ENCODE measurements around the gene SRGAP3. TPM values are rescaled to one million over a fixed set of nuclear protein-coding genes. Genes with fewer than 3 reads are reported as not detected.
A peak's percentile ranks its signal among the peaks of the same experiment; 100 is the strongest.

Gene SRGAP3
- total RNA-seq, 8 experiments from 2014 or later, result 24.3 to 77.7 (median 51.0) TPM

DNA sequence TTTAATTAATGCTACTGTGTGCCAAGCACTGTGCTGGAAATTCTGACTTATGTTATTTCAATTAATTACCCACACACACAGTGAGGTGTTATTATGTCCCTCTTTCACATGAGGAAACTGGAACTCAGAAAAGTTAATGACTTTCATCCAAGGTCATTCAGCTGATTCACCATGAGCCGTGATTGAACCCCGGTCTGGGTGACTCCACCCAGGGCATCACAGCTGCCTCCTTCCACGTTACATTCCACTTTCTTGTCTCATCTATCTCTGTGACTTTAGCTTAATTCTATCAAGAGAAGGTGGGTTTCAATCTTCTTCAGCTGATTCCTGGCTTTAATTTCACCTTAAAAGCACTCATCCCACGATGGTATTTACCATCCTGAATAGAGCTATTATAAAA, 16.3 kb downstream of the SRGAP3 start:
- WGBS, 10 experiments, result 25 to 96% (median 81%) methylated on average over 1 to 4 of the region's 4 CpGs; no CpG with 5 or more reads in 1 of the 10 experiments
- no peak for ATAC-seq (replicated peaks in 6 of 8)

DNA sequence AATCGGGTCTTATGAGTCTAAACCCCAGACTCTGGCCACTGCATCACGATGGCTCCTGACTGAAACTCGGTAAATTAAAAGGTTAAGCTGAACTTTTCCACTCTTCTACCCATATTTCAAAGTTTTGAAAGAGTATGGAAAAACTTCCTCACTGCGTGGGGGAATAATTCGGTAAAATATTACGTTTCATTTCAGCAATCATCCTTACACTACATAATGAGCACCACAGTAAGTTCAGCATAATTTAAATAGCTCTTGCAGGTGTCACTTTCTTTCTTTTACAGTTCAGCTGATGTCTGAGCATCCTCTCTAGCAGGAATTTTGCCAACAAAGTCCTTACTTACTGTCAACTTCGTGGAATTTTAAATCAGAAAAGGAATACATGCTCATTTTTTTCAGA, 17.5 kb downstream of the SRGAP3 start:
- Histone ChIP-seq H3K4me1 (replicated peaks in 1 of 2) (peaks cover 30 to 49% of the 10 kb centered on the region in 2 donors), H3K4me3 (no peak overlapping the region), H3K27ac (peak overlapping the region in 1 of 2 donors; percentile 18)
- 64 to 100% (median 72%) methylated on average over 1 to 7 of the region's 7 CpGs for WGBS, 10 experiments
- in situ Hi-C loops (cut with MboI; ENCODE audit: low pct_unique_long_range_greater_than_20kb in 2 of 9, low sequenced_read_pairs in 9 of 9, unreplicated experiment in 9 of 9), result loop anchor here in 1 of 9 experiments (25.0 kb wide), 1 partner anchor 95 kb away; no protein-coding TSS in a partner anchor
- ATAC-seq (replicated peaks in 6 of 8), result peak in 1 of 8 experiments; percentile 7

More for the DNA sequence above, 16.3 kb downstream of the SRGAP3 start:
- no peak overlapping the region for H3K27ac ChIP-seq
- in situ Hi-C loops (cut with MboI; ENCODE audit: low pct_unique_long_range_greater_than_20kb in 2 of 9, low sequenced_read_pairs in 9 of 9, unreplicated experiment in 9 of 9), result loop anchor here in 1 of 9 experiments (25.0 kb wide), 1 partner anchor 96 kb away; no protein-coding TSS in a partner anchor
- H3K4me1 ChIP-seq (replicated peaks in 1 of 2), result peaks cover 31 to 54% of the 10 kb centered on the region in 2 donors
- H3K4me3 ChIP-seq, result no peak overlapping the region

DNA sequence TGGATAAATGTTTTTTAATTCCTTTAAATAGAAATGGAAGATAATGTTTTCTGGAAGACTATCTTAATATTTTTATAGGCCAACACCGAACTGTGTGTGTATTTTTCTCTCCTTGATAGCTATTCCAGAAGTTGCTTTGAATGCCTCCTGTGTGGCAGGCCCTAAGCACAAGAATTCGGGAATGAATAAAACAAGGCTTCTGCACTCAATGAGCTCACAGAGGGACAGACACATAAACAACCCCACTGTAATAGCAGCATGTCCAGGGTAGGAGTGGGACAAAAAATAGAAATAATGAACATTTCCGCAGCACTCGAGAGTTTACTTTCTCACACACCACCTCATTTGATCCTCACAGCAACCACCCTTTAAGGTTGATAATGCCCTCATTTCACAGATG, 18.0 kb downstream of the SRGAP3 start:
- ATAC-seq (replicated peaks in 6 of 8), result peak in 3 of 8 experiments; percentile 53 to 77 (median 64)
- Histone ChIP-seq H3K4me3 (no peak overlapping the region), H3K4me1 (replicated peaks in 1 of 2) (peaks cover 33 to 51% of the 10 kb centered on the region in 2 donors), H3K27ac (peak overlapping the region in 1 of 2 donors; percentile 18)
- in situ Hi-C loops (cut with MboI; ENCODE audit: low pct_unique_long_range_greater_than_20kb in 2 of 9, low sequenced_read_pairs in 9 of 9, unreplicated experiment in 9 of 9), result loop anchor here in 1 of 9 experiments (25.0 kb wide), 1 partner anchor 94 kb away; no protein-coding TSS in a partner anchor
- 21 to 100% (median 41%) methylated on average over 1 to 4 of the region's 4 CpGs; no CpG with 5 or more reads in 1 of the 10 experiments for WGBS, 10 experiments

GRCh38 chr3:9231006-9231405, 18.4 kb downstream of the SRGAP3 start:
- WGBS, 10 experiments, result 7 to 70% (median 22%) methylated on average over 1 to 6 of the region's 6 CpGs; no CpG with 5 or more reads in 2 of the 10 experiments
- Histone ChIP-seq H3K4me3 (no peak overlapping the region), H3K27ac (peak overlapping the region in 1 of 2 donors; percentile 21), H3K4me1 (replicated peaks in 1 of 2) (peaks cover 37 to 55% of the 10 kb centered on the region in 2 donors)
- in situ Hi-C loops (cut with MboI; ENCODE audit: low pct_unique_long_range_greater_than_20kb in 2 of 9, low sequenced_read_pairs in 9 of 9, unreplicated experiment in 9 of 9), result loop anchor here in 1 of 9 experiments (25.0 kb wide), 1 partner anchor 94 kb away; no protein-coding TSS in a partner anchor
- ATAC-seq (replicated peaks in 6 of 8), result peak in 4 of 8 experiments; percentile 28 to 74 (median 61)

- H3K4me3 ChIP-seq, result no peak overlapping the region
- peak overlapping the region in 1 of 2 donors; percentile 21 for H3K27ac ChIP-seq
- peaks cover 42 to 60% of the 10 kb centered on the region in 2 donors for H3K4me1 ChIP-seq (replicated peaks in 1 of 2)
- 0 to 92% (median 69%) methylated on average over 1 to 7 of the region's 8 CpGs for WGBS, 10 experiments
- peak in 5 of 8 experiments; percentile 52 to 74 (median 66) for ATAC-seq (replicated peaks in 6 of 8)
- in situ Hi-C loops (cut with MboI; ENCODE audit: low pct_unique_long_range_greater_than_20kb in 2 of 9, low sequenced_read_pairs in 9 of 9, unreplicated experiment in 9 of 9), result loop anchor here in 1 of 9 experiments (25.0 kb wide), 1 partner anchor 93 kb away; no protein-coding TSS in a partner anchor
Observed at GRCh38 chr3:9230596-9230995, 18.9 kb downstream of the SRGAP3 start.

GRCh38 chr3:9229879-9230278, 19.6 kb downstream of the SRGAP3 start:
- no peak overlapping the region for H3K27ac ChIP-seq
- ATAC-seq (replicated peaks in 6 of 8), result no peak
- in situ Hi-C loops (cut with MboI; ENCODE audit: low pct_unique_long_range_greater_than_20kb in 2 of 9, low sequenced_read_pairs in 9 of 9, unreplicated experiment in 9 of 9), result loop anchor here in 1 of 9 experiments (25.0 kb wide), 1 partner anchor 93 kb away; no protein-coding TSS in a partner anchor
- peaks cover 47 to 65% of the 10 kb centered on the region in 2 donors for H3K4me1 ChIP-seq (replicated peaks in 1 of 2)
- H3K4me3 ChIP-seq, result no peak overlapping the region
- WGBS, 10 experiments, result 71 to 100% (median 91%) methylated on average over 2 to 6 of the region's 7 CpGs; no CpG with 5 or more reads in 1 of the 10 experiments

GRCh38 chr3:9229325-9229724, 20.1 kb downstream of the SRGAP3 start:
- WGBS, 10 experiments, result 49 to 100% (median 92%) methylated on average over 1 to 4 of the region's 7 CpGs; no CpG with 5 or more reads in 6 of the 10 experiments
- in situ Hi-C loops (cut with MboI; ENCODE audit: low pct_unique_long_range_greater_than_20kb in 2 of 9, low sequenced_read_pairs in 9 of 9, unreplicated experiment in 9 of 9), result loop anchor here in 1 of 9 experiments (25.0 kb wide), 1 partner anchor 92 kb away; no protein-coding TSS in a partner anchor
- Histone ChIP-seq H3K4me1 (replicated peaks in 1 of 2) (peaks cover 48 to 64% of the 10 kb centered on the region in 2 donors), H3K27ac (no peak overlapping the region), H3K4me3 (no peak overlapping the region)
- no peak for ATAC-seq (replicated peaks in 6 of 8)

GRCh38 chr3:9226326-9226725, 23.1 kb downstream of the SRGAP3 start:
- peaks cover 52 to 63% of the 10 kb centered on the region in 2 donors for H3K4me1 ChIP-seq (replicated peaks in 1 of 2)
- no peak overlapping the region for H3K27ac ChIP-seq
- 10 to 70% (median 38%) methylated on average over 2 to 4 of the region's 4 CpGs; no CpG with 5 or more reads in 2 of the 10 experiments for WGBS, 10 experiments
- no peak overlapping the region for H3K4me3 ChIP-seq
- in situ Hi-C loops (cut with MboI; ENCODE audit: low pct_unique_long_range_greater_than_20kb in 2 of 9, low sequenced_read_pairs in 9 of 9, unreplicated experiment in 9 of 9), result loop anchor here in 1 of 9 experiments (25.0 kb wide), 1 partner anchor 89 kb away; no protein-coding TSS in a partner anchor
- peak in 1 of 8 experiments; percentile 51 for ATAC-seq (replicated peaks in 6 of 8)

- Histone ChIP-seq H3K4me3 (no peak overlapping the region), H3K27ac (no peak overlapping the region), H3K4me1 (replicated peaks in 1 of 2) (peaks cover 41 to 54% of the 10 kb centered on the region in 2 donors)
- WGBS, 10 experiments, result 100% methylated on average over 1 of the region's 1 CpG; no CpG with 5 or more reads in 9 of the 10 experiments
- no peak for ATAC-seq (replicated peaks in 6 of 8)
- in situ Hi-C loops (cut with MboI; ENCODE audit: low pct_unique_long_range_greater_than_20kb in 2 of 9, low sequenced_read_pairs in 9 of 9, unreplicated experiment in 9 of 9), result loop anchor here in 1 of 9 experiments (25.0 kb wide), 1 partner anchor 88 kb away; no protein-coding TSS in a partner anchor
Observed at GRCh38 chr3:9225268-9225667, 24.2 kb downstream of the SRGAP3 start.

DNA sequence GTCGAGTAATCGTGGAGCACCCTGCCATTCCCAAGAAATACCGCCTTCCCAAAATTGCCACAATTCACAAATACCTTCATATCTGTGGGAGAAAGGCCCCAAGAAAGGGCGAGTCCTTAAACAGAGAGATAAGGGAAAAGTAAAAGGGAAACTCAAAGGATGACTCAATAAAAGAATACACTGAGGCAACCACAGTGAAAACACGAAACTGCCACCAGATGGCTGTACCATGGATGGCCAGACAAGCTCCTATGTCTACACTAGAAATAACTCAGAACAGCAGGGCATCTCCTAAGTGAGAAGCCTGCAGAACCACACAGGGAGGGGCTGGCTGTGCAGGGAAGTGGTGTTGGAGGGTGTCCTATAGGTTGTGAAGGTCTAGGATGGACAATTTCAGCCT, 25.0 kb downstream of the SRGAP3 start:
- WGBS, 10 experiments, result 48 to 100% (median 100%) methylated on average over 1 to 4 of the region's 5 CpGs; no CpG with 5 or more reads in 3 of the 10 experiments
- Histone ChIP-seq H3K27ac (no peak overlapping the region), H3K4me1 (replicated peaks in 1 of 2) (peaks cover 37 to 54% of the 10 kb centered on the region in 2 donors), H3K4me3 (no peak overlapping the region)
- ATAC-seq (replicated peaks in 6 of 8), result peak in 1 of 8 experiments; percentile 59
- in situ Hi-C loops (cut with MboI; ENCODE audit: low pct_unique_long_range_greater_than_20kb in 2 of 9, low sequenced_read_pairs in 9 of 9, unreplicated experiment in 9 of 9), result no loop called here

GRCh38 chr3:9223672-9224071, 25.8 kb downstream of the SRGAP3 start:
- 50 to 100% (median 80%) methylated on average over 1 to 4 of the region's 6 CpGs; no CpG with 5 or more reads in 3 of the 10 experiments for WGBS, 10 experiments
- Histone ChIP-seq H3K4me3 (no peak overlapping the region), H3K4me1 (replicated peaks in 1 of 2) (peaks cover 37 to 54% of the 10 kb centered on the region in 2 donors), H3K27ac (no peak overlapping the region)
- peak in 4 of 8 experiments; percentile 17 to 61 (median 33) for ATAC-seq (replicated peaks in 6 of 8)
- in situ Hi-C loops (cut with MboI; ENCODE audit: low pct_unique_long_range_greater_than_20kb in 2 of 9, low sequenced_read_pairs in 9 of 9, unreplicated experiment in 9 of 9), result no loop called here

DNA sequence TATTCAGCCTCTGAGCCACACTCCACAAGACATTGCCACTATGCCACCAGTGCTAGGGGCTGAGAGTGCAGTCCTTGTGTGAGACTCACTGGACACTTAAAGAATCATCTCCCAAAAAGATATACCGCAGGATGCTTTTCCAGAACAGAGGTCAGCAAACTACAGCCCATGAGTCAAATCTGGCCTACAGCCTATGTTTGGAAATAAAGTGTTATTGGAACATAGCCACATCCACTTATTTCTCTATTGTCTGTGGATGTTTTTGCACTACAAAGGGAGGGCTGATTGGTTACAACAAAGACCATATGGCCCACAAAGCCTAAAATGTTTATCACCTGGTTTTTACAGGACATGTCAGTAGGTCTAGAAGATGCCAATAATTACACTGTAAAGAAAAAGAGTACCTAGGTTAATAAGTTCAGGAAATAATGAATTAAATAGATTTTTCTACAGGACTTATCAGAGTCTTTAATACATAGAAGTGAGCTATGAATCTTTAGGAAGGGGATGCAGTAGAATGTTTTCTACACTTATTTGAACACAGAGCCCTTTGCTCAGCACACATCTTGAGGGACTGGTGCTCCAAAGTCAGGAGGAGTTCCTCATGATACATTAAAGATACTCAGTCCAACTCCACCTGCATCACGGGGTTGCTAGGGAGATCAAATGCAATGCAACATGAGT, 26.3 kb downstream of the SRGAP3 start:
- WGBS, 10 experiments, result 80 to 100% (median 100%) methylated on average over 1 to 2 of the region's 2 CpGs; no CpG with 5 or more reads in 6 of the 10 experiments
- Histone ChIP-seq H3K27ac (no peak overlapping the region), H3K4me3 (no peak overlapping the region), H3K4me1 (replicated peaks in 1 of 2) (peaks cover 40 to 57% of the 10 kb centered on the region in 2 donors)
- ATAC-seq (replicated peaks in 6 of 8), result no peak
- in situ Hi-C loops (cut with MboI; ENCODE audit: low pct_unique_long_range_greater_than_20kb in 2 of 9, low sequenced_read_pairs in 9 of 9, unreplicated experiment in 9 of 9), result no loop called here

GRCh38 chr3:9222049-9222448, 27.4 kb downstream of the SRGAP3 start:
- no peak for ATAC-seq (replicated peaks in 6 of 8)
- 70 to 100% (median 100%) methylated on average over 1 to 2 of the region's 2 CpGs; no CpG with 5 or more reads in 7 of the 10 experiments for WGBS, 10 experiments
- Histone ChIP-seq H3K27ac (no peak overlapping the region), H3K4me3 (no peak overlapping the region), H3K4me1 (replicated peaks in 1 of 2) (peaks cover 50 to 68% of the 10 kb centered on the region in 2 donors)
- in situ Hi-C loops (cut with MboI; ENCODE audit: low pct_unique_long_range_greater_than_20kb in 2 of 9, low sequenced_read_pairs in 9 of 9, unreplicated experiment in 9 of 9), result no loop called here
